Cerebellar cortex (tissue), 1 donor: ENCODE measurements around the gene MYL12B.
"Not testable (repeated sequence)": the region's sequence is repeated elsewhere in the genome, so short reads cannot be mapped to it uniquely, and the experiment has no call there.

Experiments
- DNase-seq: peaks from one replicate; pipeline ENCODE4 v3.0.0-alpha.2; 2015; ENCODE audit warnings: low spot score

The MYL12B gene

GRCh38 chr18:3261373-3262233 lies at the start of gene MYL12B:
MYL12B (plus strand) TSS chr18:3262133; CDS start chr18:3272899, 10,766 bp downstream.
- DNase-seq, result peak; percentile 74

DNA sequence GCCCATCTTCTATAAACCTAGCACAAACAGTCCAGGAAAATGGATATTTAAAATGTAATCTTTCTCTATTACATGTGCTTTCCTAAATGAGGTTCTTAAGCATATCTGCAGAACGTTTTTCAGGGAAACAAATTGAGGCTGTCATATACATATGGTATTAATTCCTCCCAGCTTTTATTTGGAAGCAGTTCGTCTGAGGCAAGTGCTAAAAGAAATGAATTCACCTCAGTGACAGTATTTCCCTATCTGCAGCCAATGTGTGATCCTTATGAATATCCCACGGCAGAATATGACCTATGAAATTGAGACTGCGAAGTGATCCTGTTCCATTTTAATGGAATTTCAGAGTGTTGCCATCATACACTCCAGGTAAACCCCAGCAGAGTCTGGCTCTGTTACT lies 49.3 kb upstream of the MYL12B start:
- no peak for DNase-seq

DNA sequence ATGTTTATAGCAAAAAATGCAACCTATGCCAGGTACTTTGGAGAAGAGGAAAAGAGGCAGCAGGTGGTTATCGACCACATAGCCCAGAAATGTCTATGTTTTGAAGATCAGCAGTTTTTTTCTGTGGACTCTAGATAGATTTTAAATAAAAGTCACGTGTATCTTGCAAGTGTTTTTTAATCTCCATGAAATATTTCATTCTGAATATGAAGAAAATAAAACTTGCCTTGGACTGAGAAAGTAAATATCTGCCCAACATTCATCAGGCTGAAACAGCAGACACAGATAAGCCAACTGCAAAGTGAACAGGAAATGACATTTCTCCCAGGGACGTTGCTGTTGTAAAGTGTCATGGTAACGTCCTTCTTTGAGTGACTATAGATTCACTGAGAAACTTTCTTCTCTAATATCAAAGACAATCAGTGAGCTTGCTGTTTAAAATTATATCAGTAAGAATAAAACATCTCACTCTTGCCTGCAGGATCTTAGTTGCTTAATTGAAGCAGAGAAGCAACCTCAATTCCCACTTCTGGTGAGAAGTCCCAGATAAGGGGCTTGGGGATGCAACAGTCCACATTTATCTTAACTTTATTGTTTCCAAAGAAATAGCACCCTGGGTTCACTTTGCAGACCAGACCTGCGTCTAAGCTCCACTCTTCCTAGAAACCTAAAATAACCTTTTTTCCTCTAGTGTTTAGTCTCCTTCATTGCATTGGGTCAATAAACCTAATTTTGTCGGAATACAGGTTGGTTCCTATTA lies 48.5 kb upstream of the MYL12B start:
- DNase-seq, result no peak

DNA sequence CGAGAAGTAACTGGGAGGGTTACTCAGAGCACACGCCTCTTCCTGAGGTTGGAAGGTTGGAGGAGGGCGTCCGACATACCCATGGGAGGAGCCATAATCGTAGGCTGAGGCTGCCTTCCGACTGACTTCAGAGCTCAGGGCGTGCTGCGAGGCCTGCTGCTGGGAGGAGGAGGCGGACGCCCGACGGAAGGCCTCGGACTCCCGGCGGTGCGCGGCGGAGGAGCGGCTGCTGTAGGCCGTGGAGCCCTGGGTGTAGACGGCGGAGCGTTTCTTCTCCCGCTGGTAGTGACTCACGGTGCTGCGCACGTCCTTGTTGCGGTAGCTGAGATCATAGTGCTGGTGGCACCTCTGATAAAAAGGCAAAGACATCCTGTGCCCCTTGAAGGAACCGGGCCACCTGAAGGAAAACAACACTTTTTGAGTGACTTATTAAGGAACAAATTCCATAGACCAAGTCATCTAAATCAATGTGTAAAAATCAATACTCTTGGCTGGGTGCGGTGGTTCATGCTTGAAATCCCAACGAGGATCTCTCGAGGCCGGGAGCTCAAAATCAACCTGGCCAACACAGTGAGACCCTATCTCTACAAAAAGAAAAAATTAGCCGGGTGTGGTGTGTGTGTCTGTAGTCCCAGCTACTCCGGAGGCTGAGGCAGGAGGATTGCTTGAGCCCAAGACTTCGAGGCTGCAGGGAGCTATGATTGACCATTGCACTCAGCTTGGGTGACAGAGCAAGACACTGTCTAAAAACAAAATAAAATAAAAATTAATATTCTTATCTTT lies 46.9 kb upstream of the MYL12B start:
- no peak for DNase-seq

DNA sequence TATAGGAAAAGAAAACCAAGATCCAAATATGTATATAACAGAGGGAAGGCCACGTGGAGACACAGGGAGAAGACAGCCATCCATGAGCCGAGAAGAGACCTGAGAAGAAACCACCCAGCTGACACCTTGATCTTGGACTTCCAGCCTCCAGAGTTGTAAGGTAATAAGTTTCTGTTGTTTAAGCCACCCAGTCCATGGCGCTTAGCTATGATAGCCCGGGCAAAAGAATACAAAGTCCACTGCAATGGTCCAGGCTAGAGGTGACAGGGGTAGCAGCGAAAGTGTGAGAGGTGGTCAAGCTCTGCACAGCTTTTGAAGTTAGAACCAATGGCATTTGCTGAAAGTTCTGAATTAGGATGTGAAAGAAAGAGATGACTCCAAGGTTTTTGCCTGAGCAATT lies 44.9 kb upstream of the MYL12B start:
- DNase-seq, result no peak

DNA sequence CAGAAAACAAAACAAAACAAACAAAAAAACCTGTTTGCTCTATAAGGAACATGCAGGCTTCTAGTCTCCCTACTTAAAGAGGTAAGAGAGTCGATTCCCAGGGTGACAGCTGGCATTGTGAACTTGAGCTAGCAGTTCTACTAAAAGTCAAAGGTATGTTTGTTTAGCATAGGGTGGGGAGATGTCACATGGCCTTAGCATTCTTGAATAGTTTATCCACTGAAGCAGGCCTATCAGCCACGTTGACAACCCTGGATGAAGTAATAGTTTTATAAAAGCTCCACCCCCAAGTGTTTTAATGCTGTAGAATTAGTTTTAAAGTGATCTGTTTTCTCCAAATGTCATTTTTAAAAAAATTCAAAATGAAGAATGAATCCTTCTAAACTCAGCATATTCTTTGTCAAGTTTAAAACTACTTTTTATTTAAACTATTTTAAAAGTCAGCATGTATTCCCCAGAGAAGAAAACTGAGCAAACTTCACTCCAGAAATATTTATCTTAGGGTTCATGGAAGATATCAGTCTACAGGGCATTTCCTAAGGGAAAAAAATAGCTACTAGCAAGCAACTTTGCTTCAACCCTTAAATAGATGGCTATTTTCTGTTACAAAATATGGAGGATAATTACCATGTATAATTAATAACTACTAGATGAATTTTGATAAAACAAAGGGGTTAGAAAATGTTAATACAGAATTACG lies 43.8 kb upstream of the MYL12B start:
- DNase-seq, result no peak

DNA sequence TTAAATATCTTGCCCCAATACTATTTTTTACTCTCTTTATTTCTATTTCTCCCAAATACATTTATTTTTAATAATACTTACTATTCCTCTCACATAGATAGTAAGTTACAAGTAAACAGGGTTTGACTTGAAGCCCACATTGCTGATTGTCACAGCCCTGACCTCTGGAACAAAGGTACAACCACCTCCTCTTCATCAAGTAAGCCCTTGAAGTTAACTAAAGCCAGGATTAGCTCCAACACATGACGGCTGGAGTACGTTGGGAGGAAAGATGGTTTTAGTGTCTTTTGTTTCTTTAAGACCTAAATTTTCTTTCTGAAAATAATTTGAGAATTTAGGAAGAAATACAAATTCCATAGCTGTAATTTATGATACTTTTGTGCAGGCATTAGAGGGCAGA lies 43.1 kb upstream of the MYL12B start:
- no peak for DNase-seq

DNA sequence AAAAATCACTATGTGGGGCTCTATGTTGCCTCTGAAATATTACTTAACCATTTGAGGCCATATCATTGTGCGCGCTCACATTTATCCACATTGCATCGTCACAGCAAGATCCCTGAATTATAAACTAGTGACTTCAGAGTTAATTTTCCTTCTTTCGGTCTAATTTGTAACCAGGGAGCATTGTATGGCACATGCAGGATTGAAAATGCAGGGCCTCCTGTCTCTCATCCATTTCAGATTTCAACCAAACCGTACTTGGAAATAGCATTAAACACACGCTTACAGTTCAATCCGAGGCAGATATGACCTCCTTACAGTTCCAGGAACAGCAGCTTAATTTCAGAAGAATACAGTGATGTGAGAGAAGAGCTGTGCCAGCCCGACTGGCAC lies 42.7 kb upstream of the MYL12B start:
- no peak for DNase-seq

DNA sequence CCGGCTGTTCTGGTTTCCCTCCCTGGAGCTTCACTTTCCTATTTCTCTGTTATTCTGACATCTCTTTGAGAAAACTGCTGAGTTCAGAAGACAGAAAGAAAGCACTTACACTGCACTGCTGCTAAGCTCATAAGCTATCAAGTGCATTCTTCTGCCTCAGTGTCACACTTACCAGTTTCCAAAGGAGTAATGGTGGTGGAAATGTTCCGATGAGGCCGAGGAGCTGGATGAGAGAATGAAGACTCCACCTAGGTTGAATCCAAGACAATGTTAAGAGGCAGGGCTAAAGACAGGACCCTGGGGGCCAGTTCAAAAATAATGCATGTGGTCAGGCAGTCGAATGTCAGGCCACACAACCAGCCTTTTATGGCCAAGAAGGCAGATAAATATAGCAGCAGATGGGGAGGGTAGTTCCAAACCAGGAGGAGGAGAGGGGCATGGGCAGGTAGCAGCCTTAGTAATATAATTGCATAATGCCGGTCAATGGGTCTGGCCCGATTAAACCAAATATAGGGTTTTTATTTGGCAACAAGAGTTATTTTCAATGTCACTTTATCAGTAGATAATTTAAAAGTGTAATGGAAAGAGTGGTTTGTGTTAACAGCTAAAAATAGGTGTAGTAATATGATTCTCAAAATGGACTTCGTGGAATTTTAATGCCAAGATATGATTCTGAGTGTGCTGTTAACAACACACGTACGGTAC lies 42.1 kb upstream of the MYL12B start, which contains the start of gene MYOM1:
Gene MYOM1, minus strand, starts transcription at position 338 of the 705 bp plus-strand sequence. CDS start 4,745 bp downstream, outside the sequence.
- DNase-seq, result no peak

- not testable (repeated sequence) for DNase-seq
Measured at GRCh38 chr18:3220868-3221267, 41.1 kb upstream of the MYL12B start.

- DNase-seq, result no peak
Measured at GRCh38 chr18:3221496-3221895, 40.4 kb upstream of the MYL12B start.

- DNase-seq, result no peak
Measured at GRCh38 chr18:3223356-3223755, 38.6 kb upstream of the MYL12B start.

DNA sequence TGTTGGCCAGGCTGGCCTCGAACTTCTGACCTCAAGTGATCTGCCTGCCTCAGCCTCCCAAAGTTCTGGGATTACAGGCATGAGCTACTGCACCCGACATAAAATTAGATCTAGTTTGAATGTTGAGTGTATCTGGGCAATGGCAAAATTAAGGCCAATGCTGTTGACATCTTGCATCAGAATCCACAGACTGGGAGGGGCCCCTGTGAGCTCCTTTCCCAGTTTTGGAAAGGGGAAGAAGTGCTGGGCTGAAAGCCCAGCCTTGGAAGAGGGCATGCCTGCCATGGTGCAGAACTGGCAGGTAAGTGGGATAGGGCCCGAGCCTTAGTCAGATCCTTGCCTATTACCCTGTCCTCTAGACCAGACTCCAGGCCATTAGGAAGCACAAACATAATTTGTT lies 37.7 kb upstream of the MYL12B start:
- no peak for DNase-seq

DNA sequence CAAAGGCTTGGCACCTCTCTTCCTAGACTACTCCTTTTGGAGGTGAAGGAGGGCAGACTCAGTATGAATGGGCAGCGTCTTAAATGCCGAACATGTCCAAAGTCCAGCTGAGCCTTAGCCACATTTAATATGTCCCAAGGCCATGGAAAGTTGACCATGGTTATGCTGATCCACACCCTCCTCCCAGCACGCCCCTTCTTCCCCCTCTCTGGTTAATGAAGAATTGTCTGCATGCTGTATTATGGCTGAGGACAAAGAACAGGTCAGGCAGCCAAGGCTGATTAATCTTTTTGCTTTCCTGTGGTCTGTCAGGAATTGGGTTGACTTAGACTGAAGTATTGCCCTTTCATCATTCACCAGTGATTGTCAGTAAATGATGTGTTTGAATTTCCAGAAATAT lies 36.3 kb upstream of the MYL12B start:
- no peak for DNase-seq

GRCh38 chr18:3226048-3226447 lies 35.9 kb upstream of the MYL12B start:
- DNase-seq, result no peak

DNA sequence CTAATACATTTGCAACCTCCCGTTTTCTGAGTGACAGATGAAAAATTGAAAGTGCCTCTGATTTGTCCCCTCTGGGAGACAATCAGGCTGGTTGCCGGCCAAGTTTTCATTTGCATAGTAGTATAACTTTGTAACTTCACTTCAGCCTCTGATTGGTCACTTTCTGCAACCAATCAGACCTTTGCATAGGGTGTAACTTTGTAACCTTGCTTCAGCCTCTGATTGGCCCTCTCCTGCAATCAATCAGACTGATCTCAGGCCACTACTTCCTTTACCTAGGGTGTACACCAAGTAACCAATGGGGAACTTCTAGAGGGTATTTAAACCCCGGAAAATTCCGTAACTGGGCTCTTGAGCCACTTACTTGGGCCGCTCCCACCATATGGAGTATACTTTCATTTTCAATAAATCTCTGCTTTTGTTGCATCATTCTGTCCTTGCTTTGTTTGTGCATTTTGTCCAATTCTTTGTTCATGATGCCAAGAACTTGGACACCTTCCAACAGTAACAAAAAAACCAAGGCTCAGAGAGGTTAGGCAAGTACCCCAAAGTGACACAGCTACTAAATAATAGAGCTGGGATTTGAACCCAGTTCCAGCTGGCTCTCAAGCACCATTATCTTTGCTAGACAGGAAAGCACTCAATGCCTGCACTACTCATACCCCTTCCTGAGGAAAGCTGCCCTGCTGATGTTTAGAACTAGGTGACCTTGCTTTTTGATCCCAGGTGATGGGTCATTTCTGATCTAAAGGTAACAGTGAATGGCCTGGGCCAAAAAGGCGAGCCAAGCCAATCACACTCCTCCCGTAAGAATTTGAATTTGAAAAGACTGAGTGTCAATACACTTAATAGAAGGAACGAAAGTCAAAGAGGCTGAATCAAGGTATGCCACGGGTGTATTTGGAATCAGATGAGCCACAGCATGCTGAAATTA lies 31.3 kb upstream of the MYL12B start:
- DNase-seq, result no peak

- DNase-seq, result no peak
Measured at GRCh38 chr18:3233004-3233403, 28.9 kb upstream of the MYL12B start.

DNA sequence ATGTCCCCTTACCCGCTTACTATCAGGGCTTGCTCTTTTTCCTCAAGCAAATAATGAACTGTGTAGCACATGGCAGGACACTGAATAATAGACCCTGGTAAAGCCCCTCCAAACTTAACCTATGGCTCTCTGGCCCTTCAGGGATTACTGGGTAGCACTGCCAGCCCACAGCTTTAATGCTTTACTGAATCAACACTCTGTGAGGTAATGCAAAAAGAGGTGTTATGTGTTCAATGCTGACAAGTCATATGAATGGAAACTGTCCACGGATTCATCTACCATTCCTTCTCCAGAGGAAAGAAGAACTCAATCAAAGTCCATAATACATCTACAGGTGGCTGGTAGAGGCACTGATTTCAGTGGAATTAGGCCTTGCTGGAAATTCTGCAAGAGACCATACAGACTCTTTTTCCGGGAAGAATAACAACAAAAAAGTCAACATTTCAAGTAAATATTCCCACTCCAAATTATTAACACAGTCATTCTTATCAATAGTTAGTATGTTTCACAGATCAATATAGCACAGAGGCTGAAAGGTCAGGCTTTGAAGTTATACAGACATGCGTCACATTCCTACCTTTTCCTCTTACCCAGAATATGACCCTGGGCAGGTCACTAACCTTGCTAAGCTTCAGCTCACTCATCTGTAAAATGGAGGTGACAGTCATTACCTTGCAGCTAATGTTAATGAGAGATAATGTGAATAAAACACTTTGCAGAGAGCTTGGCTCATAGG lies 28.3 kb upstream of the MYL12B start:
- no peak for DNase-seq

GRCh38 chr18:3234457-3234856 lies 27.5 kb upstream of the MYL12B start:
- DNase-seq, result no peak
